Ramos (cell line): Measurements from ENCODE around the gene ZNF549.

Source experiments
- in situ Hi-C: fragments of 300-500 bp; cut with MboI; formaldehyde crosslinking; loops from one replicate; pipeline ENCODE4 v1.14.3; 2022; ENCODE audit warnings: low sequenced_read_pairs; ENCODE audit not compliant: unreplicated experiment

The ZNF549 gene

GRCh38 chr19:57566396-57567265 lies 39.5 kb downstream of the ZNF549 start:
- in situ Hi-C loops, result no loop called here

GRCh38 chr19:57570707-57571106 lies 43.6 kb downstream of the ZNF549 start:
- in situ Hi-C loops, result no loop called here

- in situ Hi-C loops, result no loop called here
Measured at GRCh38 chr19:57572415-57572947, 45.3 kb downstream of the ZNF549 start.

DNA sequence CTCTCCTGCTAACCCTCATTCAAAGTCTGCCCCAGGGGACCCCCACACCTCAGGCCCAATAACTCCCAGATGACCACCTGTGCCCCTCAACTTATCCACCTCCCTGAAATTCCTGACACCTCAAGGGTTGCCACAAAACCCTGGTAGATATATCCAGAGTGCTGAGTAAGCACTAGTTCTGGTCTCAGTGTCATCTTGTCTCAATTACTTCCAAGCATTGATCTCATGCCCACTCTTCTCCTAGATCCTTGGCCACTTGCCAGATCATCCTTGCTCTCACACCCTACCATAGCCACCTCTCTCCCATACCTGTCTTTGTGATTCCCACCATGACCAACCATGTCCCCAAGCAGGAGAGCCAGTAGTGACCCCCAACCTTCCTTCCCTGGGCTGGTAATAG lies 49.5 kb downstream of the ZNF549 start:
- in situ Hi-C loops, result no loop called here

GRCh38 chr19:57578487-57579205 lies 51.5 kb downstream of the ZNF549 start, which contains the start of gene ZNF416:
Gene ZNF416, minus strand, starts transcription at chr19:57578911. Its CDS starts 207 bp downstream, at chr19:57578704.
- in situ Hi-C loops, result no loop called here

- in situ Hi-C loops, result no loop called here
Measured at GRCh38 chr19:57583104-57583520, 56.0 kb downstream of the ZNF549 start.

DNA sequence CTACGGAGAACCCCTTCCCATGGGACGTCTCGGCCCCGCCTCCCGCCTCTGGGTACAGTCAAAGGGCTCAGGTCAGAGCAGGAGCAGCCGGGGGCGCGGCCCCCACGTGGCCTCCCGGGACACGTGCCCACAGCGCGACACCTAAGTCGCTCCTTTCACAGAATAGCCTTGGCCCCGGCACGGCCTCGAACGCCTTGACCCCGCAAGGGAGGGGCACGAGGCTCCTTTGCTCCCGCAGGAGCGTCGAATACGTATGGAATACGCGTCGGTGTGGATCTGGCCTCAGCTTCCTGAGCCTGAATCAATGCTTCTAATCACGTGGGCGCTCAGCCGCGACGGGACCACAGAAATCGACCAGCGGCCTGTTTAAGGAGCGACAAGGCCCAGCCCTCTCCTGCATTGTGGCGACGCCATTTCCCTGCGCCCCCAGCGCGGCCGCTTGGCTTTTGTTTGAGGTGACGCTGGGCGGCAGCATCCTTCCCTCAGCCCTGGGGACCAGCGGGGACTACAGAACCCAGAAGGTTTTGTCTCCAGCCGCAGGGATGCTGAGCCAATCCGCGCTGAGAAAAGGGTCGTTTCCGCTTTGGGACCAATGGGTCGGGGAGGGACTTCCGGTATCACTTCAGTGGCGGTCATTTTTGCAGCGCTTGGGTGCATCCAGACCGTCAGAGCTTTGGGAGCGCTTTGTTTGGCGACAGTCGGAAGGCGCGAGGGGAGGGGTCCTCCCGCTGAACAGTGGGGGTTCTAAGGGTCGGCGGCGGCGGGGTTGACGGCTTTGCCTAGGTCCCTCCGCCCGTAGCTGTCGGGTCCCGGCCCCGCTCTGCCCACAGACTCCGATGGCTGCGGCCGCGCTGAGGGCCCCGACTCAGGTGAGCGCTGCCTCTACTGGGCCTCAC lies 56.6 kb downstream of the ZNF549 start, which contains the start of gene ZIK1:
TSS of gene ZIK1 (plus strand) at position 625 of the 896 bp plus-strand sequence. CDS start at position 837, 212 bp downstream.
- in situ Hi-C loops, result no loop called here

GRCh38 chr19:57587529-57587928 lies 60.4 kb downstream of the ZNF549 start:
- in situ Hi-C loops, result no loop called here

GRCh38 chr19:57599377-57599760 lies 72.2 kb downstream of the ZNF549 start:
- in situ Hi-C loops, result no loop called here

DNA sequence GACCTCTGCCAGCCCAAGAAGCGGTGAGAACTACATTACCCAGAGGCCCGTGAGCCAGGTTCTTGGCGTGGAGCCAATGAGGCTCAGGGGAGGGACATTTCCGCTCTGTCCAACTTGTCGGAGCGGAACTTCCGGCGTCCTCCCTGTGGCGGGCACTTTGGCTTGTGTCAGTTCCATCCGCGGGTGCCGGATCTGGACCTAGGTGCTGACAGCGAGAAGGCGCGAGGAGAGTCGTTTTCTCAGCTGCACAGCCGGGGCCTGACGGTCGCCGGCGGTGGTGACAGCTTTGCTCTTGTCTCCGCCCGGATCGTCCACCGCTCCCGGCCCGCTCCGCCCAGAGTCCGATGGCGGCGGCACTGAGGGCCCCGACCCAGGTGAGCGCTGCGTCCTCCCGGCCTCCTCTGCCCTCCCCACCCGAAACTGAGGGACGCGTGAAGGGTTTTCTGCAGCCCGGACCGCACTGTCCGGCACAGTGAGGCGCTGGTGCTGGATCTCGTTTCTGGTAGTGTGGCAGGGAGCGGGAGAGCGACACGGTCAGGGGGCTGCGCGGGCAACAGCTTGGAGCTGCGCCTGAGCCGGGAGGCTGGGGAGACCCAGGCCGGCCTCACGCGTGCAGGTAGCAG lies 72.7 kb downstream of the ZNF549 start, which contains the start of gene ZNF530:
TSS of gene ZNF530 (plus strand) at position 125 of the 623 bp plus-strand sequence. CDS start 4,461 bp downstream, outside the sequence.
- in situ Hi-C loops, result no loop called here

DNA sequence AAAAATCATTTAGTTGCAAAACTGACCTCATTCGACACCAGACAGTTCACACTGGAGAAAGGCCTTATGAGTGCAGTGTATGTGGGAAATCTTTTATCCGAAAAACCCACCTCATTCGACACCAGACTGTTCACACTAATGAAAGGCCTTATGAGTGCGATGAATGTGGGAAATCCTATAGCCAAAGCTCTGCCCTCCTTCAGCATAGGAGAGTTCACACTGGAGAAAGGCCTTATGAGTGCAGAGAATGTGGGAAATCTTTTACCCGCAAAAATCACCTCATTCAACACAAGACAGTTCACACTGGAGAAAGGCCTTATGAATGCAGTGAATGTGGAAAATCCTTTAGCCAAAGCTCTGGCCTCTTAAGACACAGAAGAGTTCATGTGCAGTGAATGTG lies 79.8 kb downstream of the ZNF549 start:
- in situ Hi-C loops, result no loop called here
